Measurements from ENCODE around the gene COL6A5.
"Not testable (repeated sequence)": the region's sequence is repeated elsewhere in the genome, so short reads cannot be mapped to it uniquely, and the experiment has no call there.

COL6A5 gene

DNA sequence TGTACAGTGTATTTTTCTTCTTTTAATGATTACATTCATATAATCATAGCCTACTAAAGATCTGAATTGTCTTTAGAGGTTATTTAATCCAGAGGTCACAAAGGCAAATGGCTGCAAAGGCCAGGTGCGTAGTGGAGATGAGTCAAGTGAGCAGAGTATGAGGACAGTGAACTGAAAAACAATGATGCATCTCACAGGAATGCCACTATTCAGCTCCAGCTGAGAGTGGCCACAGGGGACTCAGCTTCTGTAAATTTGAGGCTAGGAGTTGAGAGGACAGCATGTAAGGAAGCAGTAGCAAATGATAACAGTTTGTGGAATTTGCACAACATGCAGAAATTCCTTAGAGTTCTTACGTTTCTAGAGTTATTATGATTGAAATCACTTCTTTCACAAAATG is 50.4 kb downstream of the COL6A5 start:
- H3K27me3 ChIP-seq (ENCODE audit: insufficient read depth, poor library complexity, severe bottlenecking), result peaks cover 3% of the 10 kb centered on the region
- DNase-seq (ENCODE audit: low read depth in 1 of 2, low spot score in 1 of 2), result no peak
- TF ChIP-seq, protein P1, sequence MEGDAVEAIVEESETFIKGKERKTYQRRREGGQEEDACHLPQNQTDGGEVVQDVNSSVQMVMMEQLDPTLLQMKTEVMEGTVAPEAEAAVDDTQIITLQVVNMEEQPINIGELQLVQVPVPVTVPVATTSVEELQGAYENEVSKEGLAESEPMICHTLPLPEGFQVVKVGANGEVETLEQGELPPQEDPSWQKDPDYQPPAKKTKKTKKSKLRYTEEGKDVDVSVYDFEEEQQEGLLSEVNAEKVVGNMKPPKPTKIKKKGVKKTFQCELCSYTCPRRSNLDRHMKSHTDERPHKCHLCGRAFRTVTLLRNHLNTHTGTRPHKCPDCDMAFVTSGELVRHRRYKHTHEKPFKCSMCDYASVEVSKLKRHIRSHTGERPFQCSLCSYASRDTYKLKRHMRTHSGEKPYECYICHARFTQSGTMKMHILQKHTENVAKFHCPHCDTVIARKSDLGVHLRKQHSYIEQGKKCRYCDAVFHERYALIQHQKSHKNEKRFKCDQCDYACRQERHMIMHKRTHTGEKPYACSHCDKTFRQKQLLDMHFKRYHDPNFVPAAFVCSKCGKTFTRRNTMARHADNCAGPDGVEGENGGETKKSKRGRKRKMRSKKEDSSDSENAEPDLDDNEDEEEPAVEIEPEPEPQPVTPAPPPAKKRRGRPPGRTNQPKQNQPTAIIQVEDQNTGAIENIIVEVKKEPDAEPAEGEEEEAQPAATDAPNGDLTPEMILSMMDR (IDR thresholded peaks at IDR 0.05; ENCODE audit: insufficient read depth, low read length), result no peak
- TF ChIP-seq POLR2AphosphoS5 (IDR thresholded peaks at IDR 0.05; ENCODE audit: low read depth) (no peak), GABPA (IDR thresholded peaks at IDR 0.05; ENCODE audit: low read depth) (no peak), SPI1 (IDR thresholded peaks at IDR 0.05; ENCODE audit: borderline replicate concordance, low read depth) (no peak)
- TF ChIP-seq, protein P2, sequence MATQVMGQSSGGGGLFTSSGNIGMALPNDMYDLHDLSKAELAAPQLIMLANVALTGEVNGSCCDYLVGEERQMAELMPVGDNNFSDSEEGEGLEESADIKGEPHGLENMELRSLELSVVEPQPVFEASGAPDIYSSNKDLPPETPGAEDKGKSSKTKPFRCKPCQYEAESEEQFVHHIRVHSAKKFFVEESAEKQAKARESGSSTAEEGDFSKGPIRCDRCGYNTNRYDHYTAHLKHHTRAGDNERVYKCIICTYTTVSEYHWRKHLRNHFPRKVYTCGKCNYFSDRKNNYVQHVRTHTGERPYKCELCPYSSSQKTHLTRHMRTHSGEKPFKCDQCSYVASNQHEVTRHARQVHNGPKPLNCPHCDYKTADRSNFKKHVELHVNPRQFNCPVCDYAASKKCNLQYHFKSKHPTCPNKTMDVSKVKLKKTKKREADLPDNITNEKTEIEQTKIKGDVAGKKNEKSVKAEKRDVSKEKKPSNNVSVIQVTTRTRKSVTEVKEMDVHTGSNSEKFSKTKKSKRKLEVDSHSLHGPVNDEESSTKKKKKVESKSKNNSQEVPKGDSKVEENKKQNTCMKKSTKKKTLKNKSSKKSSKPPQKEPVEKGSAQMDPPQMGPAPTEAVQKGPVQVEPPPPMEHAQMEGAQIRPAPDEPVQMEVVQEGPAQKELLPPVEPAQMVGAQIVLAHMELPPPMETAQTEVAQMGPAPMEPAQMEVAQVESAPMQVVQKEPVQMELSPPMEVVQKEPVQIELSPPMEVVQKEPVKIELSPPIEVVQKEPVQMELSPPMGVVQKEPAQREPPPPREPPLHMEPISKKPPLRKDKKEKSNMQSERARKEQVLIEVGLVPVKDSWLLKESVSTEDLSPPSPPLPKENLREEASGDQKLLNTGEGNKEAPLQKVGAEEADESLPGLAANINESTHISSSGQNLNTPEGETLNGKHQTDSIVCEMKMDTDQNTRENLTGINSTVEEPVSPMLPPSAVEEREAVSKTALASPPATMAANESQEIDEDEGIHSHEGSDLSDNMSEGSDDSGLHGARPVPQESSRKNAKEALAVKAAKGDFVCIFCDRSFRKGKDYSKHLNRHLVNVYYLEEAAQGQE (IDR thresholded peaks at IDR 0.05; ENCODE audit: insufficient replicate concordance, low read depth), result no peak
- no peak overlapping the region for H3K4me3 ChIP-seq (replicated peaks; ENCODE audit: insufficient read depth, low read length)
- H3K27ac ChIP-seq (replicated peaks), result no peak overlapping the region

DNA sequence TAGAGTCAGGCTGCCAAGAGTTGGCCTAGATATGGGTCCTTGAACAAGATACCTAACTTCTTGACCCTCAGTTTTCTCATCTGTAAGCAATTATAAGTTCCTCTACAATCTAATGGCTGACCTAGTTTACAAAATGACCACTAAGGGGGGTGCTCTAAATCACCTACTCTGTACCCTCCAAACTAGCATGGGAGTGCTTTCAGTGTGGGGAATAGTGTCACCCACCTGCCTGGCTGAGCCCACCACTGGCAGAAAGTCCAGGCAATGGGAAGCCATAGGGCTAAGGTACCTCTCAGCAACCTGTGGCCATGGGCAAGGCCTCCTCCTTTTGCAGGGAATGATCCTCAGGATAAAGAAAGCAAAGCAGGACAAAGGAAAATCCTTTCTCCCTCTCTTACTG is 58.9 kb downstream of the COL6A5 start:
- no peak for TF ChIP-seq SPI1 (IDR thresholded peaks at IDR 0.05; ENCODE audit: borderline replicate concordance, low read depth)
- TF ChIP-seq, protein P2 (IDR thresholded peaks at IDR 0.05; ENCODE audit: insufficient replicate concordance, low read depth), result no peak
- TF ChIP-seq, protein P1 (IDR thresholded peaks at IDR 0.05; ENCODE audit: insufficient read depth, low read length), result no peak
- no peak for TF ChIP-seq POLR2AphosphoS5 (IDR thresholded peaks at IDR 0.05; ENCODE audit: low read depth)
- no peak for TF ChIP-seq GABPA (IDR thresholded peaks at IDR 0.05; ENCODE audit: low read depth)
- Histone ChIP-seq H3K27me3 (ENCODE audit: insufficient read depth, poor library complexity, severe bottlenecking) (peaks cover 3% of the 10 kb centered on the region), H3K27ac (replicated peaks) (no peak overlapping the region), H3K4me3 (replicated peaks; ENCODE audit: insufficient read depth, low read length) (no peak overlapping the region)
- no peak for DNase-seq (ENCODE audit: low read depth in 1 of 2, low spot score in 1 of 2)

DNA sequence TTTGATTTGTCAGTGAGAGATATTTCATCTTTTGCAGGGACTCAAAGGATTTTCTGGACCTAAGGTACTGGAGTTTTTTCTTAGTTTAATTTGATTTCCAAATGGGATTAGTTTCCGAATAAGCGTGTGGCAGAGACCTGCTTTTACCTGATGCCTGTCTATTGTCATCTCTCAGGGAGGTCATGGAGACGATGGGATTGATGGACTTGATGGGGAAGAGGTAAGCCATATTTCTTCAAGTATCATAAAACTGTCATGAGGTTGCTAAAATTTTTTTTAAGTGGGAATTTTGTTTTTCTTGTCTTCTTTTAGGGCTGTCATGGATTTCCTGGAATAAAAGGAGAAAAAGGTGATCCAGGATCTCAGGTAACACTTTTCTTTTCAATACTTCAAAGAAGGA is 60.5 kb downstream of the COL6A5 start:
- Histone ChIP-seq H3K27ac (replicated peaks) (no peak overlapping the region), H3K27me3 (ENCODE audit: insufficient read depth, poor library complexity, severe bottlenecking) (peaks cover 3% of the 10 kb centered on the region), H3K4me3 (replicated peaks; ENCODE audit: insufficient read depth, low read length) (no peak overlapping the region)
- TF ChIP-seq POLR2AphosphoS5 (IDR thresholded peaks at IDR 0.05; ENCODE audit: low read depth) (no peak), SPI1 (IDR thresholded peaks at IDR 0.05; ENCODE audit: borderline replicate concordance, low read depth) (no peak), GABPA (IDR thresholded peaks at IDR 0.05; ENCODE audit: low read depth) (no peak)
- TF ChIP-seq, protein P1 (IDR thresholded peaks at IDR 0.05; ENCODE audit: insufficient read depth, low read length), result no peak
- TF ChIP-seq, protein P2 (IDR thresholded peaks at IDR 0.05; ENCODE audit: insufficient replicate concordance, low read depth), result no peak
- DNase-seq (ENCODE audit: low read depth in 1 of 2, low spot score in 1 of 2), result no peak

DNA sequence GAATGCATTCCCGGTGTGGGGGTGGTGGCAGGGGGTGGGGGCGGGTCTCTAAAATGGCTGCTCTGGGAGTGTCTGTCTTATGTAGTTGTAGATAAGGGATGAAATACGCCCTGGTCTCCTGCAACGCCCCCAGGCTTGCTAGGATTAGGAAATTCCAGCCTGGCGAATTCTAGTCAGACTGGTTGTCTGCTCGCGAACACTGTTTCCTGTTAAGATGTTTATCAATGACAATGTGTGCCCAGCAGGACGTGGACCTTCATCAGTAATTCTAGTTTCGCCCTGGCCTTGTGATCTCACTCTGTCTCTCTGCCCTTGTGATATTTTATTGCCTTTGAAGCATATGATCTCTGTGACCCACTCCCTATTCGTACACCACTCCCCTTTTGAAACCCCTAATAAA is 62.8 kb downstream of the COL6A5 start:
- not testable (repeated sequence) for H3K27me3 ChIP-seq (ENCODE audit: insufficient read depth, poor library complexity, severe bottlenecking); H3K4me3 ChIP-seq (replicated peaks; ENCODE audit: insufficient read depth, low read length); DNase-seq (ENCODE audit: low read depth in 1 of 2, low spot score in 1 of 2); H3K27ac ChIP-seq (replicated peaks)
